HG03439 (cell line): Measurements from ENCODE around the gene CYLD.

Experiments
- ATAC-seq: cut with Tn5 transposase; IDR thresholded peaks from one replicate; pipeline ENCODE4 v1.9.1; 2021; ENCODE audit warnings: mild to moderate bottlenecking, moderate library complexity; ENCODE audit not compliant: unreplicated experiment

Gene CYLD

GRCh38 chr16:50711040-50711439 lies 30.8 kb upstream of the CYLD start:
- ATAC-seq: no peak

DNA sequence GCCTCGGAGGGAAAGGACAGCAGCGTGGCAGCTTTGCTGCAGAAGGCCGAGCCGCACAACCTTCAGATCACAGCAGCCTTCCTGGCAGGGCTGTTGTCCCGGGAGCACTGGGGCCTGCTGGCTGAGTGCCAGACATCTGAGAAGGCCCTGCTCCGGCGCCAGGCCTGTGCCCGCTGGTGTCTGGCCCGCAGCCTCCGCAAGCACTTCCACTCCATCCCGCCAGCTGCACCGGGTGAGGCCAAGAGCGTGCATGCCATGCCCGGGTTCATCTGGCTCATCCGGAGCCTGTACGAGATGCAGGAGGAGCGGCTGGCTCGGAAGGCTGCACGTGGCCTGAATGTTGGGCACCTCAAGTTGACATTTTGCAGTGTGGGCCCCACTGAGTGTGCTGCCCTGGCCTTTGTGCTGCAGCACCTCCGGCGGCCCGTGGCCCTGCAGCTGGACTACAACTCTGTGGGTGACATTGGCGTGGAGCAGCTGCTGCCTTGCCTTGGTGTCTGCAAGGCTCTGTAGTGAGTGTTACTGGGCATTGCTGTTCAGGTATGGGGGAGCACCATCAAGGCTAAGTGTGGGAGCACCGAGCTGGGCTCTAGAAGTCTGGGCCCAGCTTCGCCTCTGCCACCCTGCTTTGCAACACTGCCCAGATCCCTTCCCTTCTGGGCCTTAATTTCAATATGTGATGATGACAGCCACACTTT lies 29.9 kb upstream of the CYLD start:
- no peak for ATAC-seq

DNA sequence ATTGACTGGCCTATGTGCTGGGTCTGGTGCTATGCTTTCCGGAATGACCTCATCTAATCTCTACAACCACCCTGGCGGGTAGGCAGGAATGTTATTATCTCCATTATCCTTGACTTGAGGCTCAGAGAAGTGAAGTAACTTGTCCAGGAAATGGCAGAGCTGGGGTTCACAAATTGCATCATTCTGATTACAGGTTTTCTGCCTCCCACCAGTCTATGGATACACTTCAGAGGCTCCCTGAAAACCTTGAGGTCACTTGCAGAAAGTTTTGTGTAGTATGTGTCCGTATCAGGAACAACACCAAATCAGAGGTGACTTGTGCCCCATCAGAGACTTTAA lies 29.4 kb upstream of the CYLD start:
- no peak for ATAC-seq

- no peak for ATAC-seq
Observed at GRCh38 chr16:50712956-50713355, 28.9 kb upstream of the CYLD start.

- ATAC-seq: no peak
Observed at GRCh38 chr16:50717091-50717490, 24.8 kb upstream of the CYLD start.

- ATAC-seq: no peak
Observed at GRCh38 chr16:50717494-50717893, 24.4 kb upstream of the CYLD start.

- no peak for ATAC-seq
Observed at GRCh38 chr16:50718061-50718760, 23.7 kb upstream of the CYLD start.

- ATAC-seq: no peak
Observed at GRCh38 chr16:50718761-50719400, 23.0 kb upstream of the CYLD start.

DNA sequence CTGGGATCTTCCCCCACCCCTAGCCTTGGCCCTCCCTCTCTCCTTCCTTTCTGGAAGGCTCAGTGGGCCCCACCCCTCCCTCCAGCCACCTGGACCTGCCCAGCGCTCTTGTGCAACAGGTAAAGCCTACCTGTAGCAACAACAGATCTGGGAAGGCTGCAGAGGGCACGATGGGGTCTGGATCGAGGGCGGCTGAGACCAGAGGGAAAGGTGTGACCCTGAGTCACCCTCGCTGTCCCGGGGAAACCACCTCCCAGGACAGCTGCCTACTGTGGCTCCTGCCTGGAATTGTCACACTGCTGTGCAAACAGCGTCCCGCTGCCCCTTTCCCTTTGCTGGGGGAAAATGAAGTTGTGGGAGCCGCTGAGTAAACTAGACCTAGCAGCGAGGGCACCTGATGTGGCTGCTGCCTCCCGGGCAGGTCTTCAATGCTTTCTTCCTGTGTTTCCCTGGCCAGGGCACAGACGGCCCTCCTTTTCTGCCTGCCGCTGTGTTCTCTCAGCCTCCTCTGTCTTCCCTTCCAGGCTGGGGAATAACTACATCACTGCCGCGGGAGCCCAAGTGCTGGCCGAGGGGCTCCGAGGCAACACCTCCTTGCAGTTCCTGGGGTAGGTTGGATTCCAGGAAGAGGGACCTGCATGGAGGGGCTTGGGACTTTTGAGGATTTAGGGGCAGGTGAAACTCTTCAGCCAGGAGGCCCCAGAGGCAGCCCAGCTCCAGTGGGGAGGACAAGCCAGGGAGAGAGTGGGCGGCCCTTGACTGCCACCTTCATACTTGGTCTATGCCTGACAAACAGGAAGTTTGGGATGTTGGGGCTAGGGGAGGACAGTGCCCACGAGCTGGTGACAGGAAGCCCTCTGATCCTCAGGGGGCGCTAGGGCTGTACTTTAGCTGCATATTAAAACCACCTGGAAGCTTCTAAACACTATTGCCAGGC lies 22.2 kb upstream of the CYLD start:
- ATAC-seq: no peak

DNA sequence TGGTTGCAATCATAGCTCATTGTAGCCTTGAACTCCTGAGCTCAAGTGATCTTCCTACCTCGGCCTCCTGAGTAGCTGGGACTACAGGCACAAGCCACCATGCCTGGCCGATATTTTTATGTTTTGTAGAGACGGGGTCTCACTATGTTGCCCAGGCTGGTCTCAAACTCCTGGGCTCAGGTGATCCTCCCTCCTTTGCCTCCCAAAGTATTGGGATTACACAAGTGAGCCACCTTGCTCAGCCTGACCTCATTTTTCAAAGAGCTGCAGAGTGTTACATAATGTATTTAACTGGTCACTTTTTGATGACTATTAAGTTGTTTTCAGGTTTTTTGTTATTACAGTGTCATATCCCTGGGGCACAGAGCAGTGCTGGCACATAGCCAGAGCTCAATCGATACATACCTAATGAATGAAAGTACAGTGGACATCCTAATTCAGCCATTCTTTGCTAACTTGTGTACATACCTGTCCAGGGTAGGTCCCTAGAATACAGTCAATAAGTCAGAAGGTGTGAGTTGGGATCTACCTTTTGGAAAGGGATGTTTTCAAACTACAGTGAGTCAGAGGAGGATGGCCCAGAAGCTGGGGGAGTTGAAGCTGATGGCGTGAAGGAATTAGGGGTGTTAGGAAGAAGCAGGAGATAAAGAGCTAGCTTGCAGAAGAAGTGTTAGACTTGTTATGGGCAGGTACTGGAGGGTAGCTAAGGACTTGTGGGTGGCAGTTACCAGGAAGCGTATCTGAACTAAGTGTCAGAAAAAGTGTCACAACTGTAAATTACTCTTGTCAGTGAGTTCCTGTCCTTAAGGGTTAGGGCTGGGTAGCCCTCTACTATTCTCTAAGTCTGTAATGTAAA lies 20.1 kb upstream of the CYLD start:
- ATAC-seq: no peak

DNA sequence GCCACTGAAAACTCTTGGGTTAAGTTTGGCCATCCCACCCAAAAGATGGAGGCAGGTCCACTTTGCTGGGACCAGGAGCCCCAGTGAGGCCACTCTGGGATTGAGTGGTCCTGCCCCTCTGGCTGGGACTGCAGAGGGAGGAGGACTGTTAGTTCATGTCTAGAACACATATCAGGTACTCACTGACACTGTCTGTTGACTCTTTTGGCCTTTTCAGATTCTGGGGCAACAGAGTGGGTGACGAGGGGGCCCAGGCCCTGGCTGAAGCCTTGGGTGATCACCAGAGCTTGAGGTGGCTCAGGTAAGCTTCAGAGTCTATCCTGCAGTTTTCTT lies 19.5 kb upstream of the CYLD start:
- no peak for ATAC-seq

DNA sequence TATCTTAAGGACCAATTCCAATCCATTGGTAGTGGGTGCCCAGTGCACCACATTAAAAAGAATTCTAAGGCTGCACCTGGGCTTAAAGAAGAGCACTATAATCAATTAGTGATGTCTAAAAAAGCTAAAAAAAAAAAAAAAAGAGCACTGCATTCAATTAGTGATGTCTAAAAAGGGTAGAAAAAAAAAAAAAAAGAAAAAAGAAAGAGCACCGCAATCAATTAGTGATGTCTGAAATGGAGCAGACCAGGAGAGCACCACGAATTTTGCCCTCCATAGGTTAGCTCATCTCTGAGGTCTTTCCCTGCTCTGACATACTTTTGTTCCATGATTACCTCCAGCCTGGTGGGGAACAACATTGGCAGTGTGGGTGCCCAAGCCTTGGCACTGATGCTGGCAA lies 18.9 kb upstream of the CYLD start:
- ATAC-seq: no peak

- ATAC-seq: no peak
Observed at GRCh38 chr16:50724306-50724705, 17.6 kb upstream of the CYLD start.

GRCh38 chr16:50731130-50731988 lies 10.5 kb upstream of the CYLD start:
- no peak for ATAC-seq

DNA sequence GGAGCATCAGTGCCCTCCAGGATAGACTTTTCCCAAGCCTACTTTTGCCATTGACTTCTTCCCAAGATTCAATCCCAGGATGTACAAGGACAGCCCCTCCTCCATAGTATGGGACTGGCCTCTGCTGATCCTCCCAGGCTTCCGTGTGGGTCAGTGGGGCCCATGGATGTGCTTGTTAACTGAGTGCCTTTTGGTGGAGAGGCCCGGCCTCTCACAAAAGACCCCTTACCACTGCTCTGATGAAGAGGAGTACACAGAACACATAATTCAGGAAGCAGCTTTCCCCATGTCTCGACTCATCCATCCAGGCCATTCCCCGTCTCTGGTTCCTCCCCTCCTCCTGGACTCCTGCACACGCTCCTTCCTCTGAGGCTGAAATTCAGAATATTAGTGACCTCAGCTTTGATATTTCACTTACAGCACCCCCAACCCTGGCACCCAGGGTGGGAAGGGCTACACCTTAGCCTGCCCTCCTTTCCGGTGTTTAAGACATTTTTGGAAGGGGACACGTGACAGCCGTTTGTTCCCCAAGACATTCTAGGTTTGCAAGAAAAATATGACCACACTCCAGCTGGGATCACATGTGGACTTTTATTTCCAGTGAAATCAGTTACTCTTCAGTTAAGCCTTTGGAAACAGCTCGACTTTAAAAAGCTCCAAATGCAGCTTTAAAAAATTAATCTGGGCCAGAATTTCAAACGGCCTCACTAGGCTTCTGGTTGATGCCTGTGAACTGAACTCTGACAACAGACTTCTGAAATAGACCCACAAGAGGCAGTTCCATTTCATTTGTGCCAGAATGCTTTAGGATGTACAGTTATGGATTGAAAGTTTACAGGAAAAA lies 9.7 kb upstream of the CYLD start:
- ATAC-seq: no peak

DNA sequence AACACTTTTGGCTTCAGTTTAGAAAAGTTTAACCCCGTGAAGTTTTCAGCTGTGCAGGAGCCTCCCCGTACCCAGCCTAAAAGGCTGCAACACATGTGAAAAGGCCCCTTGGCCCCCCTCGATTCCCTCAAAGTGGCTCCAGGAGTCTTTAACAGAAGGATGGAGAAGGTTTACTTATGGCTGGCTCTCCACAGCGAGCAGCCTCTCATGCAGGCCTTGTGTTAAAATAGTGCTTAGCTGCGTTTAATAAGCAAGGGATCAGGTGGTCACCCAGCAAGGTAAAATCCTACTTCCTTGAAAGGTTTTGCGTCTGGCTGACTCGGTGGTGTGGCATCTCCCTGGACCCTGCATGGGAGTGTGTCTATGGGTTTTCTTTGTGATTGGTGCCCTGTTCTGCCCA lies 8.4 kb upstream of the CYLD start:
- no peak for ATAC-seq

- no peak for ATAC-seq
Observed at GRCh38 chr16:50735629-50736122, 6.2 kb upstream of the CYLD start.

DNA sequence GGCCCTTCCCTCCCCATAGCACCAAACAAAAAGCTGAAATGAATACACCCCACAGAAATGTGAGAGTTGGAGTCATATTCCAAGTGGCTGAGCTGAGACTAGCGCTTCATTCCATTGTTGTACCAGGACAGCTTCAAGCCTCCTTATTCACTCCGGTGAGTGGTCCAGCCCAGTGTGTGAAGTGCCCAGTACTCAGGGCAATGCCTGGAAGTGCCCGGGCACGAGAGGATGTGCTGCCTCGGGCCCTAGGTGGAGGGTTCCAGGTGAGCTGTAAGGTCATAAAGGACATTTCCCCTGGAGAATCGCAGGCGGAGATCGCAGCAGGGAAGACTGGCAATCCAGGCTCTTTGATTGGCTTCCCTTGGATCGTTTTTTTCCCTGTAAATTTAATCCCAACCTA lies 5.4 kb upstream of the CYLD start:
- ATAC-seq: no peak
